OCI-LY7 (cell line): Measurements from ENCODE around the gene RBL1. TPM values are rescaled to one million over a fixed set of nuclear protein-coding genes. Genes with fewer than 3 reads are reported as not detected.
"Not testable (repeated sequence)": the region's sequence is repeated elsewhere in the genome, so short reads cannot be mapped to it uniquely, and the experiment has no call there.

Experiments used
- BruUV-seq: library from RNA; stranded (reverse); fragments of 400-500 nt; replicated peaks from 2 replicates; lab custom pipeline; 2021; lab: Mats Ljungman, UMichigan
- CTCF ChIA-PET: fragments of 300-600 bp; sonication (Branson Sonifier 250); formaldehyde crosslinking; loops from one replicate; lab custom pipeline; 2022; ENCODE audit warnings: antibody characterized with exemption; ENCODE audit not compliant: unreplicated experiment; lab: Charles Lee
- POLR2A ChIA-PET: fragments of 300-600 bp; sonication (Branson Sonifier 250); formaldehyde crosslinking; loops from one replicate; lab custom pipeline; 2022; ENCODE audit warnings: antibody characterized with exemption; lab: Charles Lee
- DNase-seq: peaks from one replicate; pipeline ENCODE4 v3.0.0-alpha.2; 2015; ENCODE audit warnings: low spot score
- H2AFZ ChIP-seq: fragments of 200-600 bp; sonication (generic), shearing (Covaris generic); 2 replicates; pipeline ENCODE4 v1.6.1; 2014; ENCODE audit warnings: mild to moderate bottlenecking, antibody characterized with exemption, low read length, moderate library complexity
- H3K27ac ChIP-seq: fragments of 200-600 bp; sonication (generic); 2 replicates; pipeline ENCODE4 v1.5.1; 2014; ENCODE audit warnings: mixed run types, low read depth, mild to moderate bottlenecking, moderate library complexity, low read length, inconsistent platforms; ENCODE audit not compliant: poor library complexity, severe bottlenecking
- H3K36me3 ChIP-seq: fragments of 200-600 bp; sonication (generic); 2 replicates; pipeline ENCODE4 v1.6.1; 2014; ENCODE audit warnings: mild to moderate bottlenecking, antibody characterized with exemption, low read length, moderate library complexity, mixed read lengths; ENCODE audit not compliant: insufficient read depth
- H3K4me1 ChIP-seq: fragments of 200-600 bp; sonication (generic); 2 replicates; pipeline ENCODE4 v1.5.1; 2014; ENCODE audit warnings: mild to moderate bottlenecking, low read length; ENCODE audit not compliant: insufficient read depth, poor library complexity, severe bottlenecking
- H3K4me2 ChIP-seq: fragments of 200-600 bp; sonication (generic); 2 replicates; pipeline ENCODE4 v1.6.1; 2014; ENCODE audit warnings: mild to moderate bottlenecking, low read length
- H3K4me3 ChIP-seq: fragments of 200-600 bp; sonication (generic); 2 replicates; pipeline ENCODE4 v1.5.1; 2014; ENCODE audit warnings: mild to moderate bottlenecking, low read depth, low read length; ENCODE audit not compliant: poor library complexity, severe bottlenecking
- H3K79me2 ChIP-seq: fragments of 200-600 bp; sonication (generic); 2 replicates; pipeline ENCODE4 v1.6.1; 2016; ENCODE audit warnings: low read depth, mild to moderate bottlenecking, low read length, moderate library complexity, mixed read lengths; ENCODE audit not compliant: insufficient read depth
- H3K9me2 ChIP-seq: fragments of 200-600 bp; sonication (generic); 2 replicates; pipeline ENCODE4 v1.6.1; 2016; ENCODE audit warnings: mild to moderate bottlenecking, low read length, mixed read lengths; ENCODE audit not compliant: insufficient read depth
- H3K9me3 ChIP-seq: fragments of 200-600 bp; sonication (generic); 2 replicates; pipeline ENCODE4 v1.6.1; 2014; ENCODE audit warnings: mild to moderate bottlenecking, mixed run types, low read length, mixed read lengths
- H4K20me1 ChIP-seq: fragments of 200-600 bp; sonication (generic); 2 replicates; pipeline ENCODE4 v1.6.1; 2014; ENCODE audit warnings: mild to moderate bottlenecking, antibody characterized with exemption, low read length, moderate library complexity, mixed read lengths; ENCODE audit not compliant: insufficient read depth
- CTCF ChIP-seq: fragments of 200-600 bp; sonication (generic); conservative IDR thresholded peaks from 2 replicates; pipeline ENCODE4 v1.5.1; 2014; ENCODE audit warnings: mild to moderate bottlenecking, antibody characterized with exemption, low read length, moderate library complexity, mixed read lengths
- EZH2phosphoT487 ChIP-seq: fragments of 200-600 bp; sonication (generic); IDR thresholded peaks from 2 replicates; pipeline ENCODE4 v1.6.1; 2018; ENCODE audit warnings: low read depth, borderline replicate concordance, mild to moderate bottlenecking, mixed run types, antibody characterized with exemption, low read length, moderate library complexity, mixed read lengths
- intact Hi-C: fragments of 100-400 bp; cut with micrococcal nuclease; formaldehyde crosslinking; loops from one replicate; pipeline ENCODE4 v1.10.0; 2022; ENCODE audit not compliant: unreplicated experiment
- total RNA-seq, 2 experiments: library from RNA; depleted of rRNA in 1 of 2; stranded (reverse); fragments of >200 nt in 1 of 2; shearing (Covaris generic) in 1 of 2; gene quantifications; 2 replicates each; pipeline ENCODE4 v1.2.3, GENCODE V29; 2014 to 2022

Gene RBL1
- total RNA-seq, 2 experiments from 2014 or later, result 41.5 to 63.0 TPM

- Histone ChIP-seq H3K36me3 (no peaks in the 10 kb centered on the region), H3K79me2 (no peaks in the 10 kb centered on the region), H3K4me1 (no peaks in the 10 kb centered on the region), H3K9me2 (no peaks in the 10 kb centered on the region), H3K27ac (no peak overlapping the region), H3K4me2 (no peak overlapping the region), H2AFZ (no peak overlapping the region), H4K20me1 (no peaks in the 10 kb centered on the region), H3K4me3 (no peak overlapping the region), H3K9me3 (no peaks in the 10 kb centered on the region)
- ChIA-PET POLR2A (interaction anchor here (0.8 kb wide), 1 partner anchor 58 kb away, joined by 3 read pairs; no protein-coding TSS in a partner anchor), CTCF (no interaction called here)
- no peak for DNase-seq
- intact Hi-C loops, result no loop called here
- BruUV-seq, result no TSS peak
- TF ChIP-seq EZH2phosphoT487 (no peak), CTCF (no peak)
These were observed 35.7 kb upstream of the RBL1 start for GRCh38 chr20:37131486-37131885.

- no peaks in the 10 kb centered on the region for H3K9me3 ChIP-seq
- no peak for TF ChIP-seq CTCF
- TF ChIP-seq EZH2phosphoT487, result no peak
- intact Hi-C loops, result no loop called here
These were observed 33.0 kb upstream of the RBL1 start for GRCh38 chr20:37128803-37129202.

GRCh38 chr20:37126290-37126689 is 30.5 kb upstream of the RBL1 start:
- H3K4me2 ChIP-seq, H3K9me2 ChIP-seq, H3K79me2 ChIP-seq, DNase-seq, H2AFZ ChIP-seq, CTCF ChIA-PET, H3K4me3 ChIP-seq, BruUV-seq, H3K4me1 ChIP-seq, H3K27ac ChIP-seq, H4K20me1 ChIP-seq, intact Hi-C loops, POLR2A ChIA-PET, H3K9me3 ChIP-seq, H3K36me3 ChIP-seq: not testable (repeated sequence)

More at GRCh38 chr20:37128803-37129202, 33.0 kb upstream of the RBL1 start:
- Histone ChIP-seq H4K20me1 (no peaks in the 10 kb centered on the region), H3K4me2 (no peak overlapping the region), H3K79me2 (no peaks in the 10 kb centered on the region), H3K9me2 (no peaks in the 10 kb centered on the region), H3K27ac (no peak overlapping the region), H3K4me3 (no peak overlapping the region), H2AFZ (no peak overlapping the region), H3K36me3 (no peaks in the 10 kb centered on the region), H3K4me1 (no peaks in the 10 kb centered on the region)
- POLR2A ChIA-PET, result no interaction called here
- BruUV-seq, result no TSS peak
- DNase-seq, result no peak
- CTCF ChIA-PET, result no interaction called here
